HG03521 (cell line): Measurements from ENCODE around the gene NUDT10.
"Not testable (repeated sequence)": the region's sequence is repeated elsewhere in the genome, so short reads cannot be mapped to it uniquely, and the experiment has no call there.

ENCODE experiments used
- ATAC-seq: cut with Tn5 transposase; IDR thresholded peaks from one replicate; pipeline ENCODE4 v1.9.1; 2021; ENCODE audit warnings: mild to moderate bottlenecking, moderate library complexity; ENCODE audit not compliant: unreplicated experiment

Gene NUDT10

DNA sequence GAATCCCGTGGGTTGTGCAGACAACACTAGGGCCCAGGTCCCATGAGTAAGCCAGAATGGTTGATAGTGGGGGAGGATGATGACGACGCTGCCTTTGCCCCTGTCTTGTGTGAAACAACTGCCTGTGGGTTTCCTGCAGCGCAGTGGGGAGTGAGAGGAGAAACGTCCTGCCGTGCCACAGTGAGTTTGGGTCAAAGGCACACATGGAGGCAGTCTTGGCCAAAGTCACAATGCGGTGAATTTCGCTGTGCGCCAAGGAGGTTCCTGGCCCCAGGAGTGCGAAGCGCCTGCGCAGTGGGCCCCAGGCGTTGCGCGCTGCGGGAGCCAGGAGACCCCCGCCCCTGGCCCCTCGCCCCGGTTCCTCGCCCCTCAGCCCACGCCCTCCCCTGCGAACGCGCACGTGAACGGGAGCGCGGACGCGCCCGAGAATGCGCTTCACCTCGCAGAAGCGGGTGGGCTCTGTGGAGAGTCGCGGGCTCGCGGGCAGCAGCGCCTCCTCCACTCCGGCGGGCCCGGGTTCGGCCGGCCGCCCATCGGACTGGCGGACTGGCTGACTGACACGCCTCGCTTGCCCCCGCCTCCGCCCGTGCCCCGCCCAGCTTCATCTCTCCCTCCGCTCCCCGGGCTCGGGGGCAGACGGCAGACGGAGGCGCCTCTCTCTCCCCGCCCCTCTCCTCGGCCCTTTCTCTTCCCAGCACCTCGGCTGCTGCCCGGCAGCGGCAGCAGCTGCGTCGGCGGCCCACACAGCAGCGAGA lies at the start of gene NUDT10:
Gene NUDT10 (plus strand): TSS at position 635 of the 755 bp plus-strand sequence. CDS start 144 bp downstream, outside the sequence.
- ATAC-seq = no peak

- ATAC-seq = no peak
Observed at GRCh38 chrX:51292421-51292820, 40.2 kb upstream of the NUDT10 start.

GRCh38 chrX:51296138-51296537 lies 36.5 kb upstream of the NUDT10 start:
- ATAC-seq = no peak

DNA sequence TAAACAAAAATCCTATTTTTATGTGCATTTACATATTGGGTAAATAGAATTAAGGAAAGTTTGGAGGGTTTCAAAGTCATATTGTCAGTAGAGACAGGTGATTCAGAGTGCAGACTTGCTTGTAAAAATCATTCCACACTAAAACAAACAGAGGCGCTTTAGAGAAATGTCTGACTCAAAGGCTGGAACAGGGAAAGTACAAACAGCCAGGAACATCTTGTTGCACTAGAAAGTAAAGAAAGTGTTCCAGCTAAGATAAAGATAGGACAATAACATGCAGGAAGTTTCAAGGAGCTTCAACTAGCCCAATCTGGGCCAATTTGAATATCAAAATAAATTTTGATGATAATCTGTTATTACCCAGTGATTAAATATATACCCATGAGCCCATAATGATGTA lies 16.4 kb upstream of the NUDT10 start:
- ATAC-seq = no peak

DNA sequence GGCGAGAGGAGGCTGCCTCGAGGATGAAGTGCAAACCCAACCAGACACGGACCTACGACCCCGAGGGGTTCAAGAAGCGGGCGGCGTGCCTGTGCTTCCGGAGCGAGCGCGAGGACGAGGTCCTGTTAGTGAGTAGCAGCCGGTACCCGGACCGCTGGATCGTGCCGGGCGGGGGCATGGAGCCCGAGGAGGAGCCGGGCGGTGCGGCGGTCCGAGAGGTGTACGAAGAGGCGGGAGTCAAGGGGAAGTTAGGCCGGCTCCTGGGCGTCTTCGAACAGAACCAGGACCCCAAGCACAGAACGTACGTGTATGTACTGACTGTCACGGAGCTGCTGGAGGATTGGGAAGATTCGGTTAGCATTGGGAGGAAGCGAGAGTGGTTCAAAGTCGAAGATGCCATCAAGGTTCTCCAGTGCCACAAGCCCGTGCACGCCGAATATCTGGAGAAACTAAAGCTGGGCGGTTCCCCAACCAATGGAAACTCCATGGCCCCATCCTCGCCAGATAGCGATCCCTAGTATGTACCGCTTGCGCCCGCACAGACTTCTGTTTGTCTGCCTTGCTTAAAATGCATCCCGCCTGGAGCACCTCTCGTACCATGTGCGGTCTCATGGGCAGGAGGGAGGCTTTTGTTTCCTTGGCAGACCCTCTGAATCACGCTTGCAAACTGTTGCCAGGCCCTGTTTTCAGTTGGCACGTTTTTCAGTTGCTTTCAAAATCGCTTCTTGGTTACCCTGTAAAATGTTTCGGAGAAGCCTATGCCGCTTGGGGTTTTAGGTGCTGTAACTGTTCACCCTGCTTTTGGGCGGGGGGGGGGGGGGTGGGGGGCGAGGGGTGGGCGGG lies 542 bp downstream of the NUDT10 start:
- ATAC-seq = not testable (repeated sequence)

DNA sequence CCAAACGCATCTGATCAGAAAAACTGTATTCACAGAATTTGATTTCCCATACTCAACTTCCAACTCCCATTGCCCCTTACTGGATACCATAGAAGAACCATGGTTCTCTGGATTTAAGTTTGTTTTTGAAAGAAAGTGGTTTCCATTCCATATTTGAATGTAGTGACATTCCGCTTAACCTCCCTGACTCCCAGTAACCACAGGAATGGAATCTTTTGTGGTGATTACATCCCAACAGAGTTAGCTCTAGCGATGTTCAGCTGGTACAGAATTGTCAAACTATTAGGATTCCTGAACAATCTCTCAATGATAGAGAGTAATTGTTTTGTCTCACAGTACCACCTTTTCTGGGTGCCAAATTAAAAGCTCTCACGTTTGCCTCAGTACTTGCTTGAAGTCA lies 1.7 kb downstream of the NUDT10 start:
- no peak for ATAC-seq

DNA sequence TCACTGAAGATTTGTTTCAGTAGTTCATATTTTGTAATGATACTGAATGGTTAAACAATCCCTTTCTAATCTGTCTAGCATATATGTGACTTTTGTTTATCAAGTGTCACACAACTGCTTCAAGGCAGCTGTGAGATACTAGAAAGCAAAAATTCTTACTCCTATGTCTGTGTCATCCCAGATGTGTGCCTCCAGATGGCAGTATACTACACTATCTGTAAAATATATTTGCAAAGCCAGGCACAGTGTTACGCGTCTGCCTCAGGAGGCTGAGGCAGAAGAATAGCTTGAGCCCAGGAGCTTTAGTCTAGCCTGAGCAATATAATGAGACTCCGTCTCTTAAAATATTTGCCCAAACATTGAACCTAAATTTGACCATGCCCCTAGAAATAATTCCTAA lies 4.0 kb downstream of the NUDT10 start:
- no peak for ATAC-seq

DNA sequence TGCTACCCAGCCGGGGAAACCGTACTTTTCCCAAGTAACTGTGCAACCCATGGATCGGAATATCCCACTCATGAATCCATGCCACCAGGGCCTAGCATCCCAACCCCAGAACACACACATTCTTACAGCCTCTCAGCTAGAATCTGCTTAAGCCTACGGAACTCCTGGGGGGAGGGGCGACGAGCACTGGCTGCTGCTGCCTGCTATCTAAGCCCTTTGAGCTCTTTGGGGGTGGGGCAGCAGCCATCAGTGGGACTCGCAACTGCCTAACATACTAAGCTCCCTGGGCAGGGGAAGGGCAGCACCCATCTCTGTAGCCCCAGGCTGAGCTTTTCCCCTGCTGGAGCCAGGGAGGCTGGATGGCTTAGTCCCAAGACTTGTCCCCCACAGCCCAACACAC lies 28.6 kb downstream of the NUDT10 start:
- ATAC-seq = no peak

DNA sequence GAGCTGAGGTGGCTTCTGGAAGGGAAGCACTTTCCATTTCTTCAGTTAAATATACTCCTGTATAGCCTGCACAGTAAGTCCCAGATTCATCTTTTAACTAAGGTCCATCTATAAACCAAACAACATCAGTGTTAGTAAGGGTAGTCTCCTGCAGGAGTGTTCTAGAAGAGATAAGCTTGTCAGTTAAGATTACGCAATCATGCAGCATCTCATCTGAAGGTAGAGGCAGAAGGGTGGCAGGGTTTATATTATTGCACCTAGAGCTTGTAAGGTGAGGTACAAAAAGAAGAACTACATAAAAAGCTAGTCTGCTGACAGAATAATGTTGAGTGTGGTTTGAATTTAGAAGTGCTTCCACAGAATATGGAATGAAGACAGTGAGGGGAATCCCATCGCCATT lies 44.0 kb downstream of the NUDT10 start:
- no peak for ATAC-seq
